Fibroblast of the conjunctiva (primary cell): Measurements from ENCODE around the gene GPRC5C.
"Not testable (repeated sequence)": the region's sequence is repeated elsewhere in the genome, so short reads cannot be mapped to it uniquely, and the experiment has no call there.

Experiments used
- DNase-seq: peaks from one replicate; pipeline ENCODE4 v3.0.0-alpha.2; 2010; ENCODE audit warnings: low read depth

GPRC5C gene

GRCh38 chr17:74474043-74474792 is 42.3 kb downstream of the GPRC5C start:
- DNase-seq = no peak

GRCh38 chr17:74475189-74475588 is 43.3 kb downstream of the GPRC5C start:
- DNase-seq = no peak

GRCh38 chr17:74477411-74477810 is 45.5 kb downstream of the GPRC5C start:
- DNase-seq = no peak

GRCh38 chr17:74478420-74479100 is 46.7 kb downstream of the GPRC5C start:
- DNase-seq = no peak

GRCh38 chr17:74480290-74480689 is 48.4 kb downstream of the GPRC5C start:
- DNase-seq = no peak

GRCh38 chr17:74481621-74482020 is 49.7 kb downstream of the GPRC5C start:
- DNase-seq = no peak

GRCh38 chr17:74484066-74484465 is 52.2 kb downstream of the GPRC5C start:
- DNase-seq = no peak

- DNase-seq = no peak
Observed at GRCh38 chr17:74485022-74485743, 53.3 kb downstream of the GPRC5C start.

GRCh38 chr17:74485841-74486240 is 54.0 kb downstream of the GPRC5C start:
- DNase-seq = no peak

GRCh38 chr17:74488276-74488675 is 56.4 kb downstream of the GPRC5C start:
- not testable (repeated sequence) for DNase-seq

- no peak for DNase-seq
Observed at GRCh38 chr17:74490716-74491115, 58.8 kb downstream of the GPRC5C start.

- DNase-seq = no peak
Observed at GRCh38 chr17:74491626-74492025, 59.7 kb downstream of the GPRC5C start.

GRCh38 chr17:74493331-74493833 is 61.5 kb downstream of the GPRC5C start:
- peak; percentile 22 for DNase-seq
